Activated naive CD4-positive, alpha-beta T cell treated with anti-CD3 and anti-CD28 coated beads, Interleukin-2, amount 50 U/mL, for 16 hours (primary cell): ENCODE measurements around the gene EPSTI1.
A peak's percentile ranks its signal among the peaks of the same experiment; 100 is the strongest.
"Not testable (repeated sequence)": the region's sequence is repeated elsewhere in the genome, so short reads cannot be mapped to it uniquely, and the experiment has no call there.

Experiments used
- DNase-seq: peaks from one replicate; pipeline ENCODE4 v3.0.0-alpha.2; 2020

The EPSTI1 gene, protein sequence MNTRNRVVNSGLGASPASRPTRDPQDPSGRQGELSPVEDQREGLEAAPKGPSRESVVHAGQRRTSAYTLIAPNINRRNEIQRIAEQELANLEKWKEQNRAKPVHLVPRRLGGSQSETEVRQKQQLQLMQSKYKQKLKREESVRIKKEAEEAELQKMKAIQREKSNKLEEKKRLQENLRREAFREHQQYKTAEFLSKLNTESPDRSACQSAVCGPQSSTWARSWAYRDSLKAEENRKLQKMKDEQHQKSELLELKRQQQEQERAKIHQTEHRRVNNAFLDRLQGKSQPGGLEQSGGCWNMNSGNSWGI

DNA sequence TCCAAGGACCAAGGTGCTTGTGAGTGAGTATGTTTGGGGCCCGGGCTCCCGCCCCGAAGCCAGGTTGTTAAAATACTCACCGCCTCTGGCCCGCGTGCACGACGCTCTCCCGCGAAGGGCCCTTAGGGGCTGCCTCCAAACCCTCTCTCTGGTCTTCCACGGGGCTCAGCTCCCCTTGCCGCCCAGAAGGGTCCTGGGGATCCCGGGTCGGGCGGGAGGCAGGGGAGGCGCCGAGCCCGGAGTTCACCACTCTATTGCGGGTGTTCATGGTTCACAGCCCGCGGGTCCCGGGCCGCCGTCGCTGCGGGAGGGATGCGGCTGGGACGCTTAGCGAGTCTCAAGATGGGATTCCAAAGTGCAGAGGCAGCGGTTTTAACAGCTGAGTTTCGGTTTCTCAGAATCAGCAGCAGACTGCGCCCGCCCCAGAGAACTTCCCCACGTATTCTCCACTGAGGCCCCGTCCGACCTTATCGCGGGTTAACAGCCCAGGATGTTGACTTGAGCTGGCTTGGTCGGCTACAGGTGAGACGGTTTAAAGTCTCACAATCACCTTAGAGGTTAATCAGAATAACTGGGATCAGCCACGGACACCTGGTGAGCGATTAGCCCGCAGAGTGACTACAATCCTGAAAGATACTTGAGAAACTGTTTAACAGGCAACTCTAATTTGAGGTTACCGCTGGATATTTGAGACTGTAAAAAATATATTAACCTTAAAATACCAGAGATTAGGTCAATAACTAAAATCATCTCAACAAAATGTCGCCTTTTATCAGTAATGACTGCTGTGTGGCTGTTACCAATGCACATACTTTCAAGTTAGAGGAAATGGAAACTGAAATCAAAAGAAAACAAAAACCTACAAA, at the start of gene EPSTI1:
Gene EPSTI1 (minus strand): TSS at position 344 of the 866 bp plus-strand sequence. CDS start 76 bp downstream, at position 268.
- DNase-seq, result peak; percentile 68

DNA sequence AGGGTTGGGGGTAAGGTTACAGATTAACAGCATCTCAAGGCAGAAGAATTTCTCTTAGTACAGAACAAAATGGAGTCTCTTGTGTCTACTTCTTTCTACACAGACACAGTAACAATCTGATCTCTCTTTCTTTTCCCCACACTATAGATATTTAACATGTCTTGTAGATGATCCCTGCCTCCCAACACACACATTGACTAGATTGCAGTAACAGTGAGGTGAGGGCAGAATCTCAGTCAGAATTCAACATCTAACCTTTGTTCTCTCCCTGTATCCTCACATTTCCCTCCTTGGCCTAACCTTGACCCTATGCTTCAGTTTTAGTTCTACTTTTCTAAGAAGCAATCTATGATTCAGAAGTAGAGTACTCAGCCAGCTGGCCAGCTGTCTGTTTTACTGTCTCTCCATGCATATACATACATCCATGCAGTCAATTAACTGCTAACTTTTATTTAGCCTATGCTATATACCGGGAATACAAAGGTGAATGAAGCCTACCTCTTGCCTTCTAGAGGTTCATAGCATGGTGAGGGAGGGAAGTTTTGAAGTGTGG, 49.4 kb upstream of the EPSTI1 start:
- no peak for DNase-seq

DNA sequence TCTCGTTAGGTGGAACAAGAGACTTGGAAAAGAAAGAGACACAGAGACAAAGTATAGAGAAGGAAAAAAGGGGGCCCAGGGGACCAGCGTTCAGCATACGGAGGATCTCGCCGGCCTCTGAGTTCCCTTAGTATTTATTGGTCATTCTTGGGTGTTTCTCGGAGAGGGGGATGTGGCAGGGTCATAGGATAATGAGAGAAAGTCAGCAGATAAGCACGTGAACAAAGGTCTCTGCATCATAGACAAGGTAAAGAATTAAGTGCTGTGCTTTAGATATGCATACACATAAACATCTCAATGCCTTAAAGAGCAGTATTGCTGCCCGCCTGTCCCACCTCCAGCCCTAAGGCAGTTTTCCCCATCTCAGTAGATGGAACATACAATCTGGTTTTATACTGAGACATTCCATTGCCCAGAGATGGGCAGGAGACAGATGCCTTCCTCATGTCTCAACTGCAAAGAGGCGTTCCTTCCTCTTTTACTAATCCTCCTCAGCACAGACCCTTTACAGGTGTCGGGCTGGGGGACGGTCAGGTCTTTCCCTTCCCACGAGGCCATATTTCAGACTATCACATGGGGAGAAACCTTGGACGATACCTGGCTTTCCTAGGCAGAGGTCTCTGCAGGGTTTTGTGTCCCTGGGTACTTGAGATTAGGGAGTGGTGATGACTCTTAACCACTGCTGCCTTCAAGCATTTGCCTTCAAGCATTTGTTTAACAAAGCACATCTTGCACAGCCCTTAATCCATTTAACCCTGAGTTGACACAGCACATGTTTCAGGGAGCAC, 48.7 kb upstream of the EPSTI1 start:
- DNase-seq, result not testable (repeated sequence)

DNA sequence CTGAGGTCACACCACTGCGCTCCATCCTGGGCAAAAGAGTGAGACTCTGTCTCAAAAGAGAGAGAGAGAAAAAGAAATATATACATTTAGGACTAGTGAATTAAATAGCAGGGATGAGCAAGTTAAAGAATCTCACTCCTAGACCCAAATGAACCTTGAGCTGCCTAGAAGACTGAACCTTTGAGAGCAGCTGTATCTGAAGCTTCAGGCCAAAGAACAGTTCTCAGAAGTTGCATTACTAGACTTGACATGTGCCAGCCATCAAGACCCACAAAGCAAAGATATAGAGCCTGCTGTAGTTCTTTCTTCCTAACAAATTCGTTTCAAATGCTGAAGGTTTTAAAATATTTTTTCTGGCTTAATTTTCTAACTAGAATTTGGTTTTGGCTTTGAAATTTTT, 47.9 kb upstream of the EPSTI1 start:
- no peak for DNase-seq

DNA sequence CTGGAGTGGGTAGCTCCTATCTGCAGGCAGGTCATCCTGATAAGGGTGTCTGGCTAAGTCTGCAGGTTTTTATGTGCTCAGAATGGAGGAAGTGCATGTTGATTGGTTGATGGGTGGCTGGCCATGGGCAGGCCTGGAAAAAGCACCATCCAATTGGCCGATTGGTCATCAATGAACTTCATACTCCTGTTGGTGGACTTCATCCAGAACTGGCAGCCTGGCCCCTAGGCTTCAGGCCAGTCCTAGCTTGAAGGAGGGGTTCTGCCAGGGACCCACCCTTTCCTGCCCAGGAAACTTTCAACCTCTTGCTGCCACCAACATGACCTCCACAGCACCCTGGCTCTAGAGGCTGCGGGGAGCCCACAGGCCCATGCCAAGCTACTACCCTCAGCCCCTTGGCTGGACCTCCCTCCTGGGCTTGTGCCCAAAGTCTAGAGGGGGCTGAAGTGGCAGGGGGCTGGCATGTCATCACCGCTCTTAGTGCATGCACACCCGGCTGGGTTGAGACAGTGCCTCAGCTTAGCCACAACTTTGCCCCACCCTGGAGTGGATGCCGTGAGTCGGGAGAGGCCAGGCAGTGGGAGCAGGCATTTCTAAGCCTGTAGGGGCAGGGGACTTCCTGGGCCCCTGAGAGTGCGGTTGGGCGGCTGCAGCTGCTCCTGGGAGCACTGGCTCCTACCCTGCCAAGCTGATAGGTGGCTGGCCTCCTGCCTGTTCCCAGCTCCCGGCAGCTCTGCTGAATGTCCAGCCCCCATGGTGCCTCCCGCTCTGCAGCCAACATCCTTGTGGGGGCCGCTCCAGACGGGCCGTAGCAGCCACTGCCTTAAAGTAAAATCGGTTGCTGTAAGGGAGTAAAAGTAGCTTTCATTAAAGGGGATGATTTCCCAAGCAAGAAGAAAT, 44.6 kb upstream of the EPSTI1 start:
- DNase-seq, result no peak

DNA sequence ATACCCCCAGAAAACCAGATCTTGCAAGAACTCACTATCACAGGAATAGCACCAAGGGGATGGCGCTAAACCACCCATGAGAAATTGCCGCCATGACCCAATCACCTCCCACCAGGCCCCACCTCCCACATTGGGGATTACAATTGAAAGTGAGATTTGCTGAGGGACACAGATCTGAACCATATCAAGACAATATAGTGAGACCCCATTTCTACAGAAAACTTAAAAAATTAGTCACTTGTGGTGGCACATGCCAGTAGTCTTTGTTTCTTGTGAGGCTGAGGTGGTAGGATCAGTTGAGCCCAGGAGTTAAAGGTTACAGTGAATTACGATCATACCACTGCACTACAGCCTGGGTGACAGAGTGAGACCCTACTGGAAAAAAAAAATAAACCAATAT, 41.0 kb upstream of the EPSTI1 start:
- DNase-seq, result no peak

DNA sequence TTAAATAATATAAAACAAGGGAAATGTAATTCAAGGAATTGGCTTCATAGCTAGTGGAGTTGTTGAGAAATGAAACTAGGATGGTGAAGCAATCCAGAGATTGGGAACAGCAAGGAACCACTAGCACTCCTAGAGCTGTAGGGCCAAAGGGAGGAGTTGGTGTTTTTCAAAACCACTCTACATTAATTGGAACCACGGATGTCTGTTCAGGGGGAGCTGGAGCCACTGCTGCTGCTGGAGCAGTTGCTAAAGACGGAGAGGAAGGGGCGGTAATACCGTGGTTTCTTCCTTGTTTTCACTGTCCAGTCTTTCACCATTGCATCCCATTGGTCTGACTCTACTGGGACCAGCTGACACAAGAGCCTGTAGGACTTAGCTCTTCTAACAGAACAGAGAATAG, 39.8 kb upstream of the EPSTI1 start:
- DNase-seq, result no peak

DNA sequence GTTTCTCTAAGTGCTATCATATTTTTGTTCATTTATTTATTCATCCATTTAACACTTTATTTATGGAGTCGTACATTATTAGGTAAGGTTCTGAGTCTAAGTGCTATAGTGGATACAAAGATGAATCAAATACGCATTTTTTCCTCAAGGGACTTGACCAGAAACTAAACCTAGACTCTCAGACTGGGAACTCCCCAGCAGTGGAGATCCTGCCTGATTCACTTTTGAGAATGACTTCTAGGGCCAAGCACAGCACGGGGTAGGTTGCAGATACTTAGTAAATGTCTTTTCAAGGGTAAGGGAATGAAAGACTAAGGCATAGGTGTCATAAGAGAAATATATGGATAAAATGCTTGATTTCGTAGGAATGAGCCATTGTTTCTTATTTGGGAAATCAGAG, 38.5 kb upstream of the EPSTI1 start:
- DNase-seq, result no peak

DNA sequence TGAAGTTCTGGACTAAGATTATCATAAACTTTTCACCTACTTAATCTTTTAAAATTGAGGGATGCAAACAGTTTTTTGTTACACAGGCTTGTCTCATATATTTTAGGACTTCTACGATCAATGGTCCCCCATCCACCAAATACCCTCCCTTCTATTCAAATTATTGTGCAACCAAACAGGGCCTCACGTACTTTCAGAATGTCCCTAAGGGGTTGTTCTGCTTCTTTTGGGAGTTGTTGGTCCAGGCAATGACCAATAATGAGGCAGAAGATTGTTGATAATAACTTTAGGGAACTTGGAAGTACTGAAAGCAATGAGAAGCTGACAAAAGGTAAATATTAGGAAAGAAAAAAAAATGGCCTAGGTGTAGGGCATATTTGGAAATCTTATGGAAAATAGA, 34.2 kb upstream of the EPSTI1 start:
- no peak for DNase-seq

DNA sequence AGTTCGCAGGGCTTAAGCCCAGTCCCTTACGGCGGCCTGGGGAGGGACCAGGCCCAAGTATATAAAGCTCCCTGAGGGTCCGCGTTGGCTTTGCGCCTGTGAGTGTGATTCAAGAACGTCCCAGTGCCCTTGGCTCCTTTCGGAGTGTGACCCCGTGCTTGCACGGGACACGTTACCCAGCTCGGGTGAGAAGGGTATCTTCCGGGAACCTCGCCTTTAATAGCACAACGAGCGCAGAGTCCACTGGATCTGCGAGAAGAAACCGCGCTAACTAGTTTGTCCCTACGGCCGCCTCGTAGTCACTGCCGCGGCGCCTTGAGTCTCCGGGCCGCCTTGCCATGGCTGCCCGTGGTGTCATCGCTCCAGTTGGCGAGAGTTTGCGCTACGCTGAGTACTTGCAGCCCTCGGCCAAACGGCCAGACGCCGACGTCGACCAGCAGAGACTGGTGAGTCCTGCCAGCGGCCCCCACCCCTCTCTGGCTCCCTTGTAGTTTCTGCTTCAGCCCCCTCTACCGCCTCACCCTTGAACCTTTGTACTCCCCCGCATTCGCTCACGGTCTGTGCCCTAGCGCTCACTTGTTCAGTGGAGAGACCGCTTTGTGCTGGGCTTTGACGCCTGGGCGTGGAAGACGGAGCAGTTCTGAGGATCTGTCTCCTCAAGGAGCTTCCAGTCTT, 31.4 kb upstream of the EPSTI1 start, which contains the start of gene DNAJC15:
Gene DNAJC15 (plus strand): TSS at position 298 of the 675 bp plus-strand sequence. CDS start 41 bp downstream, at position 339.
- DNase-seq, result peak; percentile 62

DNA sequence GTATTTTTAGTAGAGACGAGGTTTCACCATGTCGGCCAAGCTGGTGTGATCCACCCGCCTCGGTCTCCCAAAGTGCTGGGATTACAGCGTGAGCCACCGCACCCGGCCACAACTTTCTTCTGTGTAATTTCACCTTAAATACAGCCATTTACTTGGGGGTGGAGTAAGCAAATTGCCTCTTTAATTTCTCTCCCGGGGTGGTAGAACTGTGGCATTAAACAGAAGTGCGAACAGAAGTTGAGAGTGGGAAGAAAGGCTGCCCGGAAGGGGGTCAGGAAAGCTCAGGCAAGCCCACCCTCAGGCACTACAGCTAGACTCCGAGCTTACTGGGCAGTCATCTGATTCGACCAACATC, 30.9 kb upstream of the EPSTI1 start:
- no peak for DNase-seq

DNA sequence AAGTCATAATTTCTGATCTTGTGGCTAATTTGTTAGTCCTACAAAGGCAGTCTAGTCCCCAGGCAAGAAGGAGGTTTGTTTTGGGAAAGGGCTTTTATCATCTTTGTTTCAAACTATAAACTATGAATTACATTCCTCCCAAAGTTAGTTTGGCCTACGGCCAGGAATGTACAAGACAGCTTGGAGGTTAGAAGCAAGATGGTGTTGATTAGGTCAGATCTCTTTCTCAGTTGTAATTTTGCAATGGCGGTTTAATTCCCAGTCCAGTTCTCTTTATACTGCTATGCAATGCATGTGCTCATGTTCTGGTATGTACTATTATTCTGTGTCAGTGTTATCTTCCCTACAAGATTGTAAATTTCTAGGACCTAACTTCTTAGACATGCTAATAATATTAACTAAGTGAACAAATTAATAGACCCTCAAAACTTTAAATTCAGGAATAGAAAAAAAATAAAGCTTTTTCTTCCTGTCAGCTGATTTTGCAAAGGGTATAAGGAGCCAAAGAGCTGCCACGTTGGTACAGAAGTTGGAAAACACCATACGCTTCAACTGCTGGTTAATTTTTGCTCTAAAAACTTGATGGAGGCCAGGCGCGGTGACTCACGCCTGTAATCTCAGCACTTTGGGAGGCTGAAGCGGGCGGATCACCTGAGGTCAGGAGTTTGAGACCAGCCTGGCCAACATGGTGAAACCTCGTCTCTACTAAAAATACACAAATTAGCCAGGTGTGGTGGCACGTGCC, 30.1 kb upstream of the EPSTI1 start:
- DNase-seq, result no peak

DNA sequence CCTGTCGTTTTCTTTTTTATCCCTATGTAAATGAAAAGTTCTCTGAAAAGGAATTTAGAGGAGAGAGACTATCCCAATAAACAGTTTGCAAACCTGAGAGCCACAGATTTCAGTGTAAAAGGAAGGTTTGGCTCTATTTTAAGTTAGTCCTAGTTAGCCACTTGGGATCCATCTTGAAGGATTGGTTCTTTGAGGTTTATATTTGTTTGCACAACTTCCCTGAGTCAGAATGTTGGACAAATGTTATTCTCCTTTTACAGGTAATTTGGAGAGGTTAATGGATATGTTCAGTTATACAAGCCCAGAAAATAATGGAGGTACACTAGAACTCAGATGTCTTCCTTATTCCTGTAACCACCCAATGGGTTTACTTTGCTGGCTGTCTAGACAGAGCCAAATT, 28.8 kb upstream of the EPSTI1 start:
- DNase-seq, result no peak

DNA sequence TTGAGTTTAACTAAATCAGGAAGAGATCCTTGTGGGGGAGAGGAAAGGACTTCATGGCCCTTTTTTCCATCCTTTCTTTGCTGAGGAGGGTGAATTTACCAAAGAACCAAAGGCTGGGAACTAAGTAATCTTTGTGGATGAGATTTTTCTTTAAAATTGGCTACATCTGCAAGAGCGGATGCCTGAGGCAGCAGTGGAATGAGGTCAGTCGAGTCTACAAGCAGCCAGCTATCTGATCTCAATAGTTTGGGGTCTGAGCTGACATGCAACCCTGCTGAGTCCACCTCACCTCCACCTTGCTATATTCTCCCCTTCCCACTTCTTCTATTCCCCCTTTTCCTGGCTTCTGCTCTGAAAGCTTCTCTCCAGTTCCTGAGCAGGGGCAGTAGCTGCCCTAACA, 27.8 kb upstream of the EPSTI1 start:
- DNase-seq, result no peak

DNA sequence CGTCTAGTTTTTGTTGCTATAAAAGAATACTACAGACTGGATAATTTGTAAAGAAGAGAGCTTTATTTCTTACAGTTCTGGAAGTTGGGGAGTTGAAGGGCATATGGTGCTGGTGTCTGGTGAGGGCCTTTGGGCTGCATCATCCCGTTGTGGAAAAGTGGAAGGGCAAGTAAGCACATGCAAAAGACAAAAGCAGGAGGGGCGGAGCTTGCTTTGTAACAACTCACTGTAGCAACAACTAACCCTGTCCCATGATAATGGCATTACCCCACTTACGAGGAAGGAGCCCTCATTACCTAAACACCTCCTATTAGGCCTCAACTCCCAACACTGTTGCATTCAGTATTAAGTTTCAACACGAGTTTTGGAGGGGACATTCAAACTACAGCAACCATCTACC, 24.2 kb upstream of the EPSTI1 start:
- DNase-seq, result no peak

DNA sequence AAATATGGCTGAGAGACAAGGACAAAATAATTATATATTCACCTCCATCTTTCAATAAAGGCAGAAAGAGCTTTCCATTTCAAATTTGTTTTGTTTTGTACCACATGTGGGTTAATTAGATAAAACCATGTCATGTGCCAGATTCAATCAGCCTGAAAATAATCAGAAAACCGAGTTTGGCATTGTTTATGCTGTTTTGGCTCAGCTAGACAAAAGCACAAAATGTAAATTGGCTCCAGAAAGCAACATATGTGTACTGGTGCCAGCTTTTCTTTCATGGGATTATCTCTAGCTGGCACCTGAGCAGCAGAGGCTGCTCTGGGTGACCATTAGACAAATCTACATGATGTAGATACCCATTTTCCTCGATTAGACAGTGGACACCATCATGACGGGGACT, 22.1 kb upstream of the EPSTI1 start:
- no peak for DNase-seq

DNA sequence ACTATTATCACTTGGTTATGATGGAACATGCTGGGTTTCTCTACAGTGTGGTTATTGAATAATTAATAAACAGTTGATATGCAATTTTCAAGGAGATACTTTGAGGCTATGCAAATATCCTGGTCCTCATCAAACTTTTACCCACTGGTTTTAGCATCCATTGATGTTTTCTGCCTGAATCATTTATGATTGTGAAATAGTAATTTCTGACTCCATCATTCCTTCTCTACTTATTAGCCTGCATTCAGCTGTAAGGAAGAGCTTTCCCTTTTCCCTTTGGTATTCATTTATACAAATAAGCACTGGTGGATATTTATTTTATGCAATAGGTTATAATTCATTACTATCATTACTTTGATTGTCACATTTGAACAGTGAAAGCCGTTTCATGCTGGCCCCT, 17.5 kb upstream of the EPSTI1 start:
- DNase-seq, result no peak

DNA sequence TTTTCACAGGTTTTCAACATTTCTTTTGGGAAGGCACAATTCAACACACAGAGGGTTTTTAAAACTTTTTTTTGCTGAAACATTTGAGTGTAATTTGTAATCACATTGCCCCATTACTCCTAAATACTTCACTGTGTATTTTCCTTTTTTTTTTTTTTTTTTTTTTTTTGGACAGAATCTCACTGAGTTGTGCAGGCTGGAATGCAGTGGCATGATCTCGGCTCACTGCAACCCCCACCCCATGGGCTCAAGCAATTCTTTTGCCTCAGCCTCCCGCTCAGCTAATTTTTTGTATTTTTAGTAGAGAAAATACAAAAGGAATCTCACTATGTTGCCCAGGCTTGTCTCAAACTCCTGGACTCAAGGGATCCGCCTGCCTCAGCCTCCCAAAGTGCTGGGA, 16.6 kb upstream of the EPSTI1 start:
- no peak for DNase-seq

DNA sequence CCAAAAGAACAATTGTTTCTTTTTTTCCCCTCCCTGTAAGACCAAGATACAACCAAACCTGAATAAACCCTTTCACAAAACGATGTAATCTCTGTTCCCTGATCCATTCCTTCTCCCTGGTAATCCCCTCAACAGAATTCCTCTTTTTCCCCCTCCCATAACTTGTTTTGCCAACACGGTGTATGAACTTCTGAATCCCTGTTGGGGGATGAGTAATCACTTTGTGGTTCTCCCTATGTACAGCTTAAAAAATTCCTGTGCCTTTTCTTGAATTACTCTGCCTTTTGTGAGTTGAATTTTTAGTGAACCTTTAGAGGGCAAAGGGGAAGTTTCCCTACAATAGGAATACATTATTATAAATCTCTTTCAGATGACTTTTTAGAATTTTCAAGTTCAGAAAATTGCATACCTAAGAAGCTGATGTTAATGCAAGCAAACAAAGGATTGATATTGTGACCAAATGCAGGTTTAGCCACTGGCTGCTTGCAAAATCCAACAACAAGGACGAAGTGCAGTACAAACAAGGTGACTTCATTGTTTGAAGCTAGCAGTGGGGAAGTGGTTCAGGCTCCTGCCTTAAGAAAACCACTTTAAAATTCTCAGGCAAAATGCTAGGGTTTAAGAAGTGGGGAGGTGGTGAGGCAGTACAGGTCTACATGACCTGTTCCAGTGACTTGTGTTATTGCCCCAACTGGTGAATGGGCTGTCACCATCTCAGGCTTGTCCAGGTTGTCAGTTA, 15.0 kb upstream of the EPSTI1 start:
- no peak for DNase-seq
